GM18873 (cell line): ENCODE measurements around the gene SORL1.
"Not testable (repeated sequence)": the region's sequence is repeated elsewhere in the genome, so short reads cannot be mapped to it uniquely, and the experiment has no call there.

Source experiments
- ATAC-seq: cut with Tn5 transposase; IDR thresholded peaks from one replicate; pipeline ENCODE4 v1.9.1; 2021; ENCODE audit warnings: mild to moderate bottlenecking, moderate library complexity, moderate number of reproducible peaks; ENCODE audit not compliant: unreplicated experiment, low FRiP score

The SORL1 gene

GRCh38 chr11:121451986-121452608 lies at the start of gene SORL1:
Gene SORL1, plus strand, starts transcription at chr11:121452314. Its CDS starts 18 bp downstream, at chr11:121452332.
- ATAC-seq: no peak

- no peak for ATAC-seq
These were observed 46.5 kb upstream of the SORL1 start for GRCh38 chr11:121405646-121406045.

- ATAC-seq: no peak
These were observed 45.8 kb upstream of the SORL1 start for GRCh38 chr11:121406291-121406690.

GRCh38 chr11:121408830-121409229 lies 43.3 kb upstream of the SORL1 start:
- no peak for ATAC-seq

- not testable (repeated sequence) for ATAC-seq
These were observed 42.1 kb upstream of the SORL1 start for GRCh38 chr11:121410041-121410440.

- ATAC-seq: not testable (repeated sequence)
These were observed 40.8 kb upstream of the SORL1 start for GRCh38 chr11:121411330-121411729.

GRCh38 chr11:121412000-121412587 lies 40.0 kb upstream of the SORL1 start:
- no peak for ATAC-seq

GRCh38 chr11:121412711-121413415 lies 39.3 kb upstream of the SORL1 start:
- ATAC-seq: no peak

GRCh38 chr11:121414141-121414913 lies 37.8 kb upstream of the SORL1 start:
- no peak for ATAC-seq

- no peak for ATAC-seq
These were observed 36.3 kb upstream of the SORL1 start for GRCh38 chr11:121415856-121416255.

- ATAC-seq: no peak
These were observed 35.0 kb upstream of the SORL1 start for GRCh38 chr11:121417055-121417551.

- ATAC-seq: no peak
These were observed 34.5 kb upstream of the SORL1 start for GRCh38 chr11:121417607-121418006.

GRCh38 chr11:121418625-121419114 lies 33.4 kb upstream of the SORL1 start:
- ATAC-seq: no peak

- ATAC-seq: no peak
These were observed 32.3 kb upstream of the SORL1 start for GRCh38 chr11:121419836-121420235.

GRCh38 chr11:121420398-121420797 lies 31.7 kb upstream of the SORL1 start:
- ATAC-seq: no peak

GRCh38 chr11:121421149-121421901 lies 30.8 kb upstream of the SORL1 start:
- ATAC-seq: no peak

GRCh38 chr11:121422675-121423074 lies 29.4 kb upstream of the SORL1 start:
- no peak for ATAC-seq

- ATAC-seq: no peak
These were observed 26.3 kb upstream of the SORL1 start for GRCh38 chr11:121425828-121426227.

GRCh38 chr11:121426476-121427399 lies 25.4 kb upstream of the SORL1 start:
- ATAC-seq: no peak
